K562 (cell line): ENCODE results near the gene ABCC11. TPM values are rescaled to one million over a fixed set of nuclear protein-coding genes. Genes with fewer than 3 reads are reported as not detected.
A peak's percentile ranks its signal among the peaks of the same experiment; 100 is the strongest.

ENCODE experiments used
- ATAC-seq: fragments of 200-7000 bp; cut with Tn5 transposase; 3 replicates; pipeline ENCODE4 v1.9.1; 2020; ENCODE audit warnings: moderate library complexity
- BruUV-seq: library from RNA; stranded (reverse); fragments of 400-500 nt; replicated peaks from 2 replicates; lab custom pipeline; 2021; lab: Mats Ljungman, UMichigan
- CTCF ChIA-PET: fragments of 300-600 bp; formaldehyde crosslinking; extraction: SDS; loops from one replicate; lab custom pipeline; 2021; ENCODE audit warnings: low intra/inter-chr PET ratio; lab: Yijun Ruan, JAX
- POLR2A ChIA-PET: fragments of 300-600, 350-650 bp; sonication (Branson Sonifier 250); formaldehyde crosslinking; extraction: SDS; loops from one replicate; lab custom pipeline; 2021; ENCODE audit warnings: antibody characterized with exemption, inconsistent platforms; lab: Yijun Ruan, JAX
- DNase-seq, 4 experiments: peaks; one replicate each; pipeline versions ENCODE4 v3.0.0 to v3.0.0-alpha.2; 2011 to 2018; ENCODE audit warnings: low spot score in 3 of 4, mixed read lengths in 3 of 4; ENCODE audit errors: extremely low read depth in 1 of 4
- FAIRE-seq: peaks from 2 replicates; lab custom pipeline; 2011; peaks lifted over from hg19 to GRCh38; lab: Jason Lieb, UNC
- H2AFZ ChIP-seq: 2 replicates; pipeline ENCODE4 v1.6.0; 2011; ENCODE audit warnings: low read depth, low read length, control low read depth, inconsistent platforms
- H3K27ac ChIP-seq: fragments of 200-600 bp; 3 replicates; pipeline ENCODE4 v1.8.0; 2011; ENCODE audit warnings: low read depth, mild to moderate bottlenecking, control low read depth, inconsistent platforms, low read length, moderate library complexity, mixed read lengths; ENCODE audit errors: extremely low read depth
- H3K27me3 ChIP-seq, 2 experiments: fragments of 300-600 bp in 1 of 2; 2 replicates in 1 of 2; 3 replicates in 1 of 2; pipeline versions ENCODE4 v1.6.0 to v1.8.0; 2011; ENCODE audit warnings: inconsistent platforms in 2 of 2, low read length in 2 of 2, mild to moderate bottlenecking in 1 of 2, mixed read lengths in 1 of 2, moderate library complexity in 1 of 2; ENCODE audit not compliant: control insufficient read depth in 2 of 2, insufficient read depth in 2 of 2
- H3K36me3 ChIP-seq: fragments of 300-600 bp; 3 replicates; pipeline ENCODE4 v1.8.0; 2011; ENCODE audit warnings: mild to moderate bottlenecking, low read length, inconsistent platforms; ENCODE audit not compliant: control insufficient read depth, insufficient read depth
- H3K4me1 ChIP-seq, 2 experiments: fragments of 200-600 bp in 1 of 2; replicated peaks in 1 of 2; 2 replicates in 1 of 2; 3 replicates in 1 of 2; pipeline versions ENCODE4 v1.5.1 to v1.8.0; 2011; ENCODE audit warnings: inconsistent platforms in 2 of 2, low read length in 2 of 2, mild to moderate bottlenecking in 1 of 2, mixed read lengths in 1 of 2, moderate library complexity in 1 of 2; ENCODE audit not compliant: control insufficient read depth in 2 of 2, insufficient read depth in 2 of 2
- H3K4me2 ChIP-seq: 2 replicates; pipeline ENCODE4 v1.6.1; 2011; ENCODE audit warnings: low read length, control low read depth, inconsistent platforms, mixed read lengths; ENCODE audit not compliant: insufficient read depth
- H3K4me3 ChIP-seq: fragments of 200-600 bp; sonication (generic), shearing (Covaris generic); 2 replicates; pipeline ENCODE4 v1.5.1; 2016; ENCODE audit warnings: control low read depth, inconsistent platforms
- H3K79me2 ChIP-seq: fragments of 200-600 bp; 3 replicates; pipeline ENCODE4 v1.8.0; 2011; ENCODE audit warnings: low read length, inconsistent platforms; ENCODE audit not compliant: control insufficient read depth, insufficient read depth
- H3K9ac ChIP-seq, 2 experiments: 2 replicates each; pipeline versions ENCODE4 v1.6.0 to v1.6.1; 2011; ENCODE audit warnings: low read depth in 2 of 2, low read length in 2 of 2, control low read depth in 1 of 2, inconsistent platforms in 1 of 2, mild to moderate bottlenecking in 1 of 2, mixed read lengths in 1 of 2; ENCODE audit not compliant: insufficient read depth in 1 of 2
- H3K9me1 ChIP-seq: one replicate; pipeline ENCODE4 v1.6.0; 2011; ENCODE audit warnings: inconsistent platforms, mild to moderate bottlenecking, low read length, moderate library complexity; ENCODE audit not compliant: control insufficient read depth, insufficient read depth
- H3K9me3 ChIP-seq: replicated peaks from 2 replicates; pipeline ENCODE4 v1.5.1; 2011; ENCODE audit warnings: low read depth, low read length, inconsistent platforms; ENCODE audit not compliant: control insufficient read depth, insufficient read depth
- H4K20me1 ChIP-seq: replicated peaks from 2 replicates; pipeline ENCODE4 v1.6.1; 2011; ENCODE audit warnings: low read length, inconsistent platforms, mixed read lengths; ENCODE audit not compliant: control insufficient read depth, insufficient read depth
- ARHGAP35 ChIP-seq: fragments of 450-650 bp; IDR thresholded peaks from 2 replicates; pipeline ENCODE4 v1.6.1; 2018; ENCODE audit not compliant: partially characterized antibody
- ATF3 ChIP-seq, 2 experiments: fragments of 450-650 bp in 1 of 2; sonication (generic) in 1 of 2; formaldehyde crosslinking in 1 of 2; IDR thresholded peaks in 1 of 2; conservative IDR thresholded peaks in 1 of 2; 2 replicates each; pipeline versions ENCODE4 v1.6.1 to v1.8.1; 2016 to 2023; ENCODE audit warnings: mild to moderate bottlenecking in 2 of 2, moderate library complexity in 2 of 2, inconsistent platforms in 1 of 2, missing genetic modification reagents in 1 of 2
- CEBPG ChIP-seq, 3 experiments: fragments of 200-800 bp in 1 of 3; sonication (Bioruptor generic) in 1 of 3; sonication (generic) in 1 of 3; formaldehyde crosslinking in 1 of 3; IDR thresholded peaks in 2 of 3; conservative IDR thresholded peaks in 1 of 3; 2 replicates each; pipeline versions ENCODE4 v1.6.1 to v1.8.0; 2016 to 2022; ENCODE audit warnings: missing compliant biosample characterization in 2 of 3, missing genetic modification characterization in 2 of 3, mild to moderate bottlenecking in 1 of 3, missing genetic modification reagents in 1 of 3
- ESRRA ChIP-seq: fragments of 450-650 bp; IDR thresholded peaks from 2 replicates; pipeline ENCODE4 v1.6.1; 2014; ENCODE audit warnings: low read depth, mild to moderate bottlenecking, moderate library complexity, borderline replicate concordance
- HCFC1 ChIP-seq: IDR thresholded peaks from 2 replicates; pipeline ENCODE4 v1.6.1; 2012; ENCODE audit warnings: low read depth, low read length, improper control_type of control experiment
- HNRNPUL1 ChIP-seq: fragments of 200-400 bp; formaldehyde crosslinking; IDR thresholded peaks from 2 replicates; pipeline ENCODE4 v1.6.1; 2017; ENCODE audit warnings: low read length
- MLLT1 ChIP-seq, 2 experiments: fragments of 450-650 bp; IDR thresholded peaks; 2 replicates each; pipeline ENCODE4 v1.6.1; 2016
- NONO ChIP-seq, 2 experiments: fragments of 200-400 bp in 1 of 2; fragments of 450-650 bp in 1 of 2; formaldehyde crosslinking in 1 of 2; IDR thresholded peaks; 2 replicates each; pipeline ENCODE4 v1.6.1; 2017; ENCODE audit warnings: low read depth in 2 of 2, mild to moderate bottlenecking in 2 of 2, moderate library complexity in 2 of 2, low read length in 1 of 2
- PHB ChIP-seq: fragments of 250-450 bp; sonication (Bioruptor Pico); IDR thresholded peaks from 2 replicates; pipeline ENCODE4 v1.5.0; 2021
- POU5F1 ChIP-seq: fragments of 150-350 bp; IDR thresholded peaks from 2 replicates; pipeline ENCODE4 v1.6.1; 2014; ENCODE audit warnings: borderline replicate concordance, low read length, low read depth, mild to moderate bottlenecking; ENCODE audit not compliant: partially characterized antibody
- SMARCC2 ChIP-seq: fragments of 450-650 bp; IDR thresholded peaks from 2 replicates; pipeline ENCODE4 v1.6.1; 2017; ENCODE audit warnings: antibody characterized with exemption, moderate library complexity, mild to moderate bottlenecking, low read depth
- ZEB2 ChIP-seq: fragments of 450-650 bp; IDR thresholded peaks from 2 replicates; pipeline ENCODE4 v1.6.1; 2016
- ZKSCAN1 ChIP-seq: fragments of 150-350 bp; IDR thresholded peaks from 2 replicates; pipeline ENCODE4 v1.6.1; 2016; ENCODE audit warnings: low read depth, low read length
- WGBS: fragments of 100-300 bp; shearing (Covaris generic); methylation state at CpG from one replicate; pipeline ENCODE4 v1.1.6; 2016; ENCODE audit warnings: low coverage, mixed read lengths; ENCODE audit not compliant: insufficient coverage; ENCODE audit errors: missing lambda C conversion rate; 5-methylcytosine and 5-hydroxymethylcytosine counted together
- in situ Hi-C: fragments of 300-500 bp; cut with MboI; formaldehyde crosslinking; loops from 4 replicates; pipeline ENCODE4 v1.15.0; 2018; ENCODE audit warnings: inconsistent platforms, mixed read lengths
- intact Hi-C: fragments of 100-400 bp; cut with micrococcal nuclease; formaldehyde crosslinking; loops from 2 replicates; pipeline ENCODE4 v1.14.2; 2022
- polyA plus RNA-seq, 8 experiments: library from polyadenylated mRNA; depleted of rRNA in 4 of 8; stranded (reverse) in 5 of 8; unstranded in 3 of 8; fragments of >200 nt; fragmentation: Nextera tagmentation in 2 of 8; fragmentation: Illumina TruSeq in 1 of 8; extraction: Ambion mirVana in 2 of 8; extraction: Trizol in 1 of 8; gene quantifications; 2 replicates each; pipeline versions ENCODE4 v1.2.1 to v1.2.3, GENCODE V29; 2011 to 2014; ENCODE audit warnings: inconsistent platforms in 1 of 8, missing spikeins in 1 of 8
- total RNA-seq, 7 experiments: library from RNA; depleted of rRNA in 6 of 7; stranded (reverse); fragments of >200 nt in 6 of 7; fragmentation: Illumina TruSeq in 2 of 7; extraction: Trizol in 2 of 7; gene quantifications; 2 replicates each; pipeline versions ENCODE4 v1.2.1 to v1.2.3, GENCODE V29; 2011 to 2021; ENCODE audit warnings: low replicate concordance in 1 of 7

The ABCC11 gene
- total and polyA plus RNA-seq, 9 of the 15 experiments (the other 6 are each of a cell fraction or from before 2014, with no cell fraction given) = 0.04 to 0.14 (median 0.04) TPM; not detected in 6

DNA sequence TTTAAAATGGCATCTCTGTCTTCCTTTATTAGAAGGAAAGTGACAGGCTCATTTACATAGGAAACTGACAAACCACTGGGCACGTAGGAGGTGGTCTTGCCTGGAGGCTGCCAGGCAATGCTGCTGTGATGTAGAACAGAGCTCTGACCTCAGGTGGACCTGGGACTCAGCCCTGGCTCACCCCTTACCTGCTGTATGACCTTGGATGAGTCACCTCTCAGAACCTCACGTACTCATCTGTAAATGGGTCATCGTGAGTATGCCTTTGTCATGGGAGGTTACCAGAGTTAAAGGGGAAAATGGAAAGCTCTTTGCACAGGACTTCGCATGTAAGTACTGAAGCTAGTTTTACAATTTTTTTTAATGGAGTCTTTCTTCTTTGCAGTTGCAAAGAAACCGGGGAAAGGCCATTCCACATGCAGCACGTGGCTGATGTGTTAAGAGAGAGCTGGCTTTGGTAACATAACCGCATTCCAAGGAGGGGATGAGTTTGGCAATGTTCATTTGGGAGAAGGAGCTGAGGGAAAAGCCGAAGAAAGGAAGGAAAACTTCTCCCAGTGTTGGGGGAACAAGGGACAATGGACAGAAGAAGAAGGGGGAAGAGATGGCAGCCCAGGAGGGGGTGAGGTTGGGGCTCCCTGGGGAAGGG lies 40.6 kb downstream of the ABCC11 start:
- POLR2A ChIA-PET = no interaction called here
- no peak overlapping the region for H3K4me2 ChIP-seq
- no TSS peak for BruUV-seq

DNA sequence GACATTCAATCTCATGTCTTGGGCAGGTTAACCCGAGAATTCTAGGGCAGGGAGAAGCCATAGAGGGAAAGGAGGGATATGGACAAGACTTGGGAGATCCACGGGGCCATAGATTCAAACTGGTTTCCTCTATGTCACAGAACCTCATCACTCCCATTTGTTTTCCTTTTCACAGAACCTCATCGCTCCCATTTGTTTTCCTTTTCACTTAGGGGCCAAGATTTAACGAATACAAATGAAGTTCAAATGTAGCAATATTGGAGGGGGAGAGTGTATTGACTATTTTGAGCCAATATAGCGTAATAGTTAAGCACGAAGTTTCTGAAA lies 42.6 kb downstream of the ABCC11 start:
- no peak overlapping the region for H3K9ac ChIP-seq
- H3K9me1 ChIP-seq = peaks cover 3% of the 10 kb centered on the region
- BruUV-seq = no TSS peak
- no peak overlapping the region for H3K4me3 ChIP-seq
- no peak overlapping the region for H3K27ac ChIP-seq
- in situ Hi-C loops (no loop called here), intact Hi-C loops (no loop called here)
- ChIA-PET CTCF (no interaction called here), POLR2A (interaction anchor here (0.7 to 1.1 kb wide), 2 partner anchors 11 to 21 kb away, joined by 3 read pairs; no protein-coding TSS in a partner anchor)
- peaks cover 4% of the 10 kb centered on the region; the same call in 1 of the 2 replicates for H4K20me1 ChIP-seq
- ATAC-seq = no peak
- 1% methylated on average over 6 of the region's 6 CpGs for WGBS
- no peak overlapping the region for H2AFZ ChIP-seq
- peaks cover 0 to 5% of the 10 kb centered on the region in 2 experiments; a peak in 2 of 5 replicates for H3K4me1 ChIP-seq
- H3K27me3 ChIP-seq = peaks cover 28 to 64% of the 10 kb centered on the region in 2 experiments
- no peak overlapping the region for H3K4me2 ChIP-seq
- DNase-seq = no peak
- no peaks in the 10 kb centered on the region for H3K9me3 ChIP-seq
- no peak for FAIRE-seq
- H3K79me2 ChIP-seq = no peaks in the 10 kb centered on the region
- no peaks in the 10 kb centered on the region for H3K36me3 ChIP-seq
- TF ChIP-seq CEBPG (CRISPR knock-in tag; IDR thresholded peaks at IDR 0.05) (no peak), CEBPG (tag; conservative IDR thresholded peaks at IDR 0.05 in 1 of 2, IDR thresholded peaks at IDR 0.05 in 1 of 2) (no peak), MLLT1 (IDR thresholded peaks at IDR 0.05) (no peak), POU5F1 (no peak), ATF3 (IDR thresholded peaks at IDR 0.05) (no peak), ATF3 (CRISPR knock-in tag; conservative IDR thresholded peaks at IDR 0.05) (no peak), SMARCC2 (no peak), ARHGAP35 (no peak), HNRNPUL1 (no peak), NONO (IDR thresholded peaks at IDR 0.05; ENCODE audit: low read depth in 2 of 2, low read length in 1 of 2) (no peak), PHB (CRISPR knock-in tag) (no peak), ZKSCAN1 (no peak), ZEB2 (no peak)

More for the DNA sequence above, 40.6 kb downstream of the ABCC11 start:
- intact Hi-C loops (no loop called here), in situ Hi-C loops (no loop called here)
- Histone ChIP-seq H2AFZ (no peak overlapping the region), H3K36me3 (no peaks in the 10 kb centered on the region), H3K9me1 (peaks cover 3% of the 10 kb centered on the region), H3K79me2 (no peaks in the 10 kb centered on the region), H3K9ac (no peak overlapping the region), H3K4me3 (no peak overlapping the region), H3K27ac (no peak overlapping the region), H4K20me1 (peaks cover 4% of the 10 kb centered on the region; the same call in 1 of the 2 replicates), H3K9me3 (no peaks in the 10 kb centered on the region), H3K27me3 (peaks cover 24 to 55% of the 10 kb centered on the region in 2 experiments), H3K4me1 (peaks cover 0 to 5% of the 10 kb centered on the region in 2 experiments; a peak in 2 of 5 replicates)
- ATAC-seq (no peak), DNase-seq (no peak), FAIRE-seq (no peak)
- WGBS = 1% methylated on average over 8 of the region's 8 CpGs
- CTCF ChIA-PET = no interaction called here
- TF ChIP-seq ESRRA (peak; percentile 67), HCFC1 (no peak)
